ENCODE data around the gene GGCX. TPM values are rescaled to one million over a fixed set of nuclear protein-coding genes. Genes with fewer than 3 reads are reported as not detected.
"Not testable (repeated sequence)": the region's sequence is repeated elsewhere in the genome, so short reads cannot be mapped to it uniquely, and the experiment has no call there.

GGCX gene
- total and polyA plus RNA-seq, 5 experiments from 2014 or later: 10.4 to 35.8 (median 14.6) TPM

DNA sequence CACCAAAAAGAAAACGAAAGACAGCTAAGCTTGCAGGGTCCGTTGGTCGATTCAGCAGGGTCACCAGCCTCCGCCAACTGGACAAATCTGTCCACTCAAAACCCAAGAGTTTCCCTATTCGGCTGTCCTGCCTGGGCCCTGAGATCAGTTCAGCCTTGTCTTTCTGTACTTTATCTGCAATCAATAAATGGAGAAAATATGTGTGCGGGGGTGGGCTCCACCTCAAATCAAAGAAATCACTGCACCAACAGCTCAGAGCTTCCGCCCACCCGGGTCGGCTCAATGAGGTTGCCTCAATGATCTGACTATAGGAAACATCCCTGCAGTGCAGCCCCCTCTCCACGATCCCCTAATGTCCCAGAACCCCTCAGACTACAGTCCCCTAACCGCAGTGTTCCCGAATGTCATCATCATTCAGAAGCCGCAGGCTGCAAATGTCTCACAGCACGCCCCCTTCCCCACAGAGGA is 447 bp downstream of the GGCX start:
- peak overlapping the region; percentile 91 to 99 (median 97) for H3K4me3 Mint-ChIP-seq
- ATAC-seq: peak in 1 of 2 donors; percentile 22
- peaks cover 0 to 16% (median 0%) of the 10 kb centered on the region in 3 donors for H3K36me3 Mint-ChIP-seq
- POLR2A ChIA-PET: interaction anchor here (0.6 to 14.9 kb wide), 16 partner anchors 8 to 234 kb away, joined by 3 to 144 read pairs (median 6); partner anchors contain the start of genes C2orf68, MAT2A, RNF181 and SH2D6
- H3K27me3 Mint-ChIP-seq: no peaks in the 10 kb centered on the region
- H3K9me3 Mint-ChIP-seq: no peaks in the 10 kb centered on the region
- peaks cover 9 to 37% (median 33%) of the 10 kb centered on the region in 4 donors for H3K4me1 Mint-ChIP-seq
- peak in 1 of 10 donors; percentile 31 for DNase-seq
- H3K27ac Mint-ChIP-seq: peak overlapping the region; percentile 72 to 99 (median 97)

DNA sequence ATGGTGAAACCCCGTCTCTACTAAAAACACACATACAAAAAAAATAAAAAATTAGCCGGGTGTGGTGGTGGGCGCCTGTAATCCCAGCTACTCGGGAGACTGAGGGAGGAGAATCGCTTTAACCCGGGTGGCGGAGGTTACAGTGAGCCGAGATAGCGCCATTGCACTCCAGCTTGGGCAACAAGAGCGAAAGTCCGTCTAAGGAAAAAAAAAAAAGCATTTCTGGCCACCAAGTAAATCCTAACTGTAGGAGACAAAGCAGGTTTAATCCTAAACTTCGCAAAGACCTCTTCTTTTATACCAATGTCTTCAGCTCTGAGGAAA is 928 bp downstream of the GGCX start:
- Mint-ChIP-seq H3K4me3 (peak overlapping the region; percentile 91 to 99 (median 97)), H3K27ac (peak overlapping the region; percentile 72 to 99 (median 97)), H3K36me3 (peaks cover 0 to 18% (median 0%) of the 10 kb centered on the region in 3 donors), H3K4me1 (peaks cover 9 to 37% (median 33%) of the 10 kb centered on the region in 4 donors)
- POLR2A ChIA-PET: interaction anchor here (0.8 to 14.9 kb wide), 13 partner anchors 17 to 233 kb away, joined by 3 to 144 read pairs (median 7); partner anchors contain the start of genes C2orf68, MAT2A, RNF181 and SH2D6
- H3K27me3 Mint-ChIP-seq, H3K9me3 Mint-ChIP-seq, ATAC-seq, DNase-seq: not testable (repeated sequence)

DNA sequence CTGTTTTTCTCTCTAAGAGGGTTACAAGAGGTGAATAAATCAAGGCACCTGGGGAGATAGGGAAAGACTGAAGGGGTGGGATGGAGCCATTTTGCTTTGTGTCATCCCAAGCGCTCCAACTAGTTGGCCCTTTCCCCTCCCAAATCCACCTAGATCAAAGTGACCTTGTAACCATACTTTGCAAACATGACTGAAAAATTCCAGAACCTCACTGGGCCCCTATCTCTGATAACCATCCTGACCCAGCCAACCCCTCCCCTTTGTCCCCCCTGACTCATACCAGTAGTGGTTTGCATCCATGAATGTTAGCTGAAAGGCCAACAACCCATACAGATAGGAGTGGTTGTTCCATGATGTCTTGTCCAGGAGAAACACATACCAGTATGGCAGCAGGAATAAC is 3.1 kb downstream of the GGCX start:
- H3K4me3 Mint-ChIP-seq: no peak overlapping the region
- H3K27me3 Mint-ChIP-seq: no peaks in the 10 kb centered on the region
- peaks cover 0 to 38% (median 0%) of the 10 kb centered on the region in 3 donors for H3K36me3 Mint-ChIP-seq
- POLR2A ChIA-PET: interaction anchor here (0.7 to 14.9 kb wide), 4 partner anchors 19 to 207 kb away, joined by 3 to 144 read pairs (median 4); partner anchors contain the start of genes C2orf68, MAT2A and RNF181
- H3K9me3 Mint-ChIP-seq: no peaks in the 10 kb centered on the region
- H3K27ac Mint-ChIP-seq: peak overlapping the region in 2 of 10 donors; percentile 28 to 53
- ATAC-seq (no peak), DNase-seq (no peak)
- peaks cover 9 to 34% (median 32%) of the 10 kb centered on the region in 4 donors for H3K4me1 Mint-ChIP-seq

DNA sequence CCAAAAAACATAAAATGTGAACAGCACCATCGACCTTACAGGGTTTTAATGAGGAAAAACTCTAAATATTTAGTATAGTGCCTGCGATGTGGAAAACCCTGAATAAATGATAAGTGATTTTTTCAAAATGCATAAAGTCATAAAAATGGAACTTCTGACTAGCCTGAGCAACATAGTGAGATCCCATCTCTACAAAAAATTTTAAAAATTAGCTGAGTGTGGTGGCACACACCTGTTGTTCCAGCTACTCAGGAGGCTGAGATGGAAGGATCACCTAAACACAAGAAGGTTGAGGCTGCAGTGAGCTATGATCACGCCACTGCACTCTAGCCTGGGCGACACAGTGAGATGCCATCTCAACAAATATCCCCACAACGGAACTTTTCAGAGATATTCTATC is 4.2 kb downstream of the GGCX start:
- H3K4me1 Mint-ChIP-seq: peaks cover 11 to 37% (median 31%) of the 10 kb centered on the region in 4 donors
- H3K36me3 Mint-ChIP-seq: peaks cover under 1 to 49% (median 2%) of the 10 kb centered on the region in 3 donors
- no peak for DNase-seq
- no peak overlapping the region for H3K27ac Mint-ChIP-seq
- H3K27me3 Mint-ChIP-seq: no peaks in the 10 kb centered on the region
- no peaks in the 10 kb centered on the region for H3K9me3 Mint-ChIP-seq
- H3K4me3 Mint-ChIP-seq: no peak overlapping the region
- no peak for ATAC-seq
- POLR2A ChIA-PET: interaction anchor here (0.7 to 14.9 kb wide), 3 partner anchors 18 to 138 kb away, joined by 3 to 144 read pairs (median 3); partner anchors contain the start of genes MAT2A and SH2D6

DNA sequence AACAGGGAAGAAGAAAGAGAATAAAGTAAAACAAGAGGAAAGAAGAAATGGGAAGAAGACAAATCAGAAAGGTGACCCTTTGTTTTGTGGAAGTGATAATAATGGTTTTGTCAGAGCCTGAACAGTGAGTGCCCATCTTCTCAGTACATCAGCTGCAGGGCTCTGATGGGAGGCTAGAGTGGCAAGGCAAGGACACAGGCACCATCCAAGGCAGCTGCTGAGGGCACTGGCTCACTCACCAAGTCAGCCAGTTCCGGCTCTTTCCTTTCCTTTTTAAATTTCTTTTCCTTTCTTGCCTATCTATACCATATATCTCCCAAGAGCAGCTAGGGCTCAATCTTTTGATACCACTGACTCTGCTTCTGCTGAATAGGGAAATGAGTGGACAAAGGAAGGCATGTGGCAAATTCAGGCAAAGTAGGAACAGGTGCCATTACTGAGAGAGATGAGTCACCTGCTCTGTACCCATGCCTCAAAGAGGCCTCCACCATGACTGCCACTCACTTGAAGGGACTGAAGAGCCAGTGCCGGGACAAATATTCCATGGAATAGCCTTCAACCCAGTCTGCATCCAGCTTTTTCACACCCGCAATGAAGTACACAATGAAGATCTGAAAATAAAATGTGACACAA is 6.2 kb downstream of the GGCX start:
- Mint-ChIP-seq H3K9me3 (no peaks in the 10 kb centered on the region), H3K4me3 (no peak overlapping the region), H3K36me3 (peaks cover 5 to 69% (median 13%) of the 10 kb centered on the region in 3 donors), H3K27ac (peak overlapping the region in 2 of 10 donors; percentile 17 to 39), H3K27me3 (no peaks in the 10 kb centered on the region), H3K4me1 (peaks cover 7 to 30% (median 20%) of the 10 kb centered on the region in 4 donors)
- ATAC-seq (no peak), DNase-seq (no peak)
- POLR2A ChIA-PET: interaction anchor here (0.9 to 14.9 kb wide), 4 partner anchors 16 to 139 kb away, joined by 3 to 144 read pairs (median 4); partner anchors contain the start of genes MAT2A and SH2D6

DNA sequence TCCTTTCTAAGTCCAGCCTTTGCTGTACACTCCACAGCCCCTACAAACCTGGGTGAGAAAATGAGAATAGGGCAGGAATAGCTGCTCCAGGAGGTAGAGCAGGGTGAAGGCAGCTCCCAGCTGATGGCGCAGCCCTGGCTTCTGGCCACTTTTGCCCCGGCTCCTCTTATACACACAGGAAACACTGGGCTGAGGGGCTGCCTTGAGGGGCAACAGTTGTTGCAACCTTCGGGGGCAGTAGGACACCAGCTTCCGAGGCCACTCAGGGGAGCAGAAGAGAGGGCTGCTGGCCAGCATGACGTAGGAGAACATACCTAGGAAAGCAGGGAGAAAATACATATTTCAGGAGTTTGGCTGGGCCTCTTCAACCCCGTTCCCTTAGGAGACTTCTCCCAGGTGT is 8.1 kb downstream of the GGCX start:
- H3K27ac Mint-ChIP-seq: peak overlapping the region in 1 of 10 donors; percentile 80

DNA sequence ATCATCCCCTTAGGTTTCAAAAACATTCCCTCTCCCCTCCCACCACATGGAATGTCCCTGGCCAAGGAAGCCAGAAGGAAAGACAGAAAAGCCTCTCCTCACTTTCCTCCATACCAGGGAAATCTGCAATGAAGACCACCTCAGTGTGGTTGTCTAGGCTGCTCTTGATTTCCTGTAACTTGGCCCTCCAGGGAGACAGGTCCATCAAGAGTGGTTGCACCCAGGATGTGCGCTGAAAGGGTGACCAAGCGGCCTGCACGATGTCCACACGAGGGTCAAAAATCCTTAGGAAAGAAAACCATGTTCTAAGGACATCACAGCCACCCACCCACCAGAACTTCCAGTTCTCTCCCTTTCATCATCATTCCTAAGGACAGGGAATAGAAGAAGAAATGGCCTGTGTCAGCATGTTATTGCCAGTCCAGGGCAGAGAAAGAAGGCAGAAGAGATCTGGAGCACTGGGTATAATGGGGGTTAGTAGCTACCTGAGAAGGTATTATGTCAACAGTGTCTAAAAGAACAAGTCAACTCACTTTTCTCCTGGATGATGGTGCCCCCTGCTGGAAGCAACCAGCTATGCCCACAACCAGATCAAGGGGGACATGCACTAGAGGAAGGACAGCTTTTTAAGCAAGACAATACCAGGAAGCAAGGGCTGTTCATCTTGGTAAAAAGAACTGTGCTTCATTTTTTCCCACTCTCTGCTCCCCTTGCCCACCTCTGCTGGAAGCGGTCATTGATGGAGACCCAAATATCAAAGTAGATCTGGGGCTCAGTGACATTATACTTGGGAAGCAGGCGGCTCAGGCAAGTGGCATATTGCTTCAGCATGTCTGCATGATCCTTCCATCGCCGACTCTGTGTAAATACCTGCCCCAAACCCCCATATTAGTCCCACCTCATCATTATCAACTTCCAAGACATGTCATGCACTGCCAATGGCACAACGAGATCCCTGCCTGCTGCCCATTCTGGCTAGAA is 9.3 kb downstream of the GGCX start:
- no peaks in the 10 kb centered on the region for H3K27me3 Mint-ChIP-seq
- peak overlapping the region in 8 of 10 donors; percentile 29 to 75 (median 50) for H3K27ac Mint-ChIP-seq
- H3K4me3 Mint-ChIP-seq: no peak overlapping the region
- peaks cover 4 to 7% (median 6%) of the 10 kb centered on the region in 4 donors for H3K4me1 Mint-ChIP-seq
- peaks cover 5 to 77% (median 13%) of the 10 kb centered on the region in 3 donors for H3K36me3 Mint-ChIP-seq
- no peaks in the 10 kb centered on the region for H3K9me3 Mint-ChIP-seq
- POLR2A ChIA-PET: interaction anchor here (0.5 to 14.9 kb wide), 14 partner anchors 10 to 224 kb away, joined by 3 to 144 read pairs (median 4); partner anchors contain the start of genes GGCX, MAT2A, RNF181 and SH2D6
- DNase-seq (peak; percentile 78 to 95 (median 90)), ATAC-seq (peak; percentile 97 to 99)

More for the DNA sequence above, 8.1 kb downstream of the GGCX start:
- POLR2A ChIA-PET: interaction anchor here (0.9 to 14.9 kb wide), 6 partner anchors 8 to 226 kb away, joined by 3 to 144 read pairs (median 8); partner anchors contain the start of genes GGCX, MAT2A, RNF181 and SH2D6
- Mint-ChIP-seq H3K4me3 (no peak overlapping the region), H3K4me1 (peaks cover 5 to 13% (median 7%) of the 10 kb centered on the region in 4 donors), H3K36me3 (peaks cover 5 to 78% (median 13%) of the 10 kb centered on the region in 3 donors), H3K27me3 (no peaks in the 10 kb centered on the region), H3K9me3 (no peaks in the 10 kb centered on the region)
- DNase-seq: no peak
- ATAC-seq: no peak

DNA sequence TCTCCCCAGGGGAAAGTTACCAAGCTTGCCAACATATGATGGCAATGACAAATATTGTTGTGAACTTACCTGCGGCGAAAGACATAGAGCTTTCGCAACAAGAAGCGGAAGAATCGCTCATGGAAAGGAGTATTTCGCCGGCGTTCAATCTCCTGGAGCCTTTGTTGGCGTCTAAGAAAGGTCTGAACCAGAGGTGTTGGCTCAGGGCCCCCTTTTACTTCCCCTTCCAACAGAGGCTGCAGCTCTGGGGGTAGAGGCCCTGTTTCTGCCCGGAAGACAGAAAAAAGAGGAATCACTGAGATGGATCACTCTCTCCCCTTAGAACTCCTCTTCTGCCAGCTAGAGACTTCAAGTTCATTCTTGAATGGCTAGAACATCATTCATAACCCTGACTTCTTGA is 10.8 kb downstream of the GGCX start:
- H3K4me3 Mint-ChIP-seq: no peak overlapping the region
- peak overlapping the region in 1 of 10 donors; percentile 26 for H3K27ac Mint-ChIP-seq
- H3K4me1 Mint-ChIP-seq: peaks cover 4 to 7% (median 6%) of the 10 kb centered on the region in 4 donors
- H3K9me3 Mint-ChIP-seq: no peaks in the 10 kb centered on the region
- DNase-seq (no peak), ATAC-seq (no peak)
- no peaks in the 10 kb centered on the region for H3K27me3 Mint-ChIP-seq
- H3K36me3 Mint-ChIP-seq: peaks cover 5 to 74% (median 13%) of the 10 kb centered on the region in 3 donors
- POLR2A ChIA-PET: interaction anchor here (1.1 to 14.9 kb wide), 6 partner anchors 11 to 223 kb away, joined by 3 to 144 read pairs (median 10); partner anchors contain the start of genes MAT2A, RNF181, SH2D6 and TGOLN2

DNA sequence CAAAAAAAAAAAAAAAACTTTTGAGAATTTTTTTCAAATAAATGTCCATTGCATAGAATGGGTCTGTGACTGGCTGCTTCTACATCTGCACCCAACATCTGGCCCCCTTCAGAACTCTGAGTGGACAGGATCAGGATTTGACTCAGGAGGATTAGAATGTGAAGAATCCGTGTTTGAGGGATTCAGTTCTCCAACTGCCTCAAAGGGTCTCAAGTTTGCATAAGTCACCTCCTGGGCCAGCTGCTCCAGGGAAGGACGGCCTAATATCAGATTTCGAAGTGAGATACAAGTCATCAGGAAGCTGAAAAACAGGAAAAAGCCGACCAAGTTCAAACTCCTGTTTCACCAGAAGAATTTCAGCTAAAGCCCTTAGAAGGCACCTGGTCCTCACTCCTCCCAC is 11.5 kb downstream of the GGCX start:
- H3K27ac Mint-ChIP-seq: peak overlapping the region in 1 of 10 donors; percentile 80
- POLR2A ChIA-PET: interaction anchor here (1.1 to 14.9 kb wide), 4 partner anchors 10 to 222 kb away, joined by 3 to 144 read pairs (median 42); partner anchors contain the start of genes MAT2A, SH2D6 and TGOLN2
- H3K27me3 Mint-ChIP-seq: no peaks in the 10 kb centered on the region
- H3K4me3 Mint-ChIP-seq: no peak overlapping the region
- ATAC-seq (no peak), DNase-seq (no peak)
- H3K36me3 Mint-ChIP-seq: peaks cover 5 to 74% (median 13%) of the 10 kb centered on the region in 3 donors
- H3K4me1 Mint-ChIP-seq: peaks cover 4 to 7% (median 6%) of the 10 kb centered on the region in 4 donors
- H3K9me3 Mint-ChIP-seq: no peaks in the 10 kb centered on the region

DNA sequence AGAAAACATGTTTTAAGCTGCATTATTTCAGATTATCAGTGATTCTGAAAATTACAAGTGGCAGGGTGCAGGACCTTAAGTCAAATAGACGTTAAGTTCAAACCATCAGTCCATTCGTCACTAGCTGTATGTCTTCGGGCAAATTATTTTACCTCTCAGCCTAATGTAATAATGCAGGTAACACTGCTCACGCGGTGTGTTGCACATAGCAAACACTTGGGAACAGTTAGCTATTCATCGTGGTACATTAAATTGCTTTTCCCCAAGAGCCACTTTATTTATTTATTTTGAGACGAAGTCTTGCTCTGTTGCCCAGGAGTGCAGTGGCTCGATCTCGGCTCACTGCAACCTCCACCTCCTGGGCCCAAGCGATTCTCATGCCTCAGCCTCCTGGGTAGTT is 12.2 kb downstream of the GGCX start:
- H3K27me3 Mint-ChIP-seq: no peaks in the 10 kb centered on the region
- H3K9me3 Mint-ChIP-seq: no peaks in the 10 kb centered on the region
- no peak for ATAC-seq
- peaks cover 5 to 12% (median 8%) of the 10 kb centered on the region in 4 donors for H3K4me1 Mint-ChIP-seq
- peaks cover 5 to 75% (median 17%) of the 10 kb centered on the region in 3 donors for H3K36me3 Mint-ChIP-seq
- no peak overlapping the region for H3K4me3 Mint-ChIP-seq
- peak overlapping the region in 1 of 10 donors; percentile 7 for H3K27ac Mint-ChIP-seq
- POLR2A ChIA-PET: interaction anchor here (7.2 to 14.9 kb wide), 2 partner anchors 10 to 129 kb away, joined by 79 to 144 read pairs; partner anchors contain the start of genes MAT2A and SH2D6
- no peak for DNase-seq

DNA sequence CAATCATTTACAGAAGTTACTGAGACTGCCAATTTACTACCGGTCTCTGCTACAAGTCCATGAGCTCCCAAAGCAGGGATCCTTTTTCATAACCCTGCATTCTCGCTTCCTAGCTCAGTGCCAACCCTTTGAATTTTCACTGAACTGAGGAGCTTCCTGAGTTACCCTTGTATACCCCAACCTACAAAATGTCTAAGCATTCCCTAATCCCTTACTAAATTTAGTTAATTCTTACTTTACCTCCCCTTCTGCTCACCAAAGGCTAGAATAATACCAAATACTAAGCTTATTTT is 12.7 kb downstream of the GGCX start:
- no peaks in the 10 kb centered on the region for H3K9me3 Mint-ChIP-seq
- no peak overlapping the region for H3K4me3 Mint-ChIP-seq
- POLR2A ChIA-PET: interaction anchor here (0.8 to 14.9 kb wide), 3 partner anchors 9 to 221 kb away, joined by 3 to 144 read pairs (median 79); partner anchors contain the start of genes MAT2A, SH2D6 and TGOLN2
- no peak for DNase-seq
- peaks cover 5 to 14% (median 9%) of the 10 kb centered on the region in 4 donors for H3K4me1 Mint-ChIP-seq
- no peak overlapping the region for H3K27ac Mint-ChIP-seq
- H3K36me3 Mint-ChIP-seq: peaks cover 5 to 75% (median 19%) of the 10 kb centered on the region in 3 donors
- no peaks in the 10 kb centered on the region for H3K27me3 Mint-ChIP-seq
- ATAC-seq: no peak

Measured in naive thymus-derived CD8-positive, alpha-beta T cell (primary cell).